Endometrial microvascular endothelial cells (primary cell): ENCODE results near the gene C2CD5. TPM values are rescaled to one million over a fixed set of nuclear protein-coding genes. Genes with fewer than 3 reads are reported as not detected.

Source experiments
- in situ Hi-C: cut with HindIII; loops from 2 replicates; pipeline ENCODE4 v1.10.0; 2017; ENCODE audit warnings: low sequenced_read_pairs, low pct_unique_long_range_greater_than_20kb; ENCODE audit errors: inconsistent ontology term
- total RNA-seq: library from RNA; depleted of rRNA; stranded (reverse); fragments of >200 nt; gene quantifications from one replicate; pipeline ENCODE4 v1.2.3, GENCODE V29; 2015; ENCODE audit errors: inconsistent ontology term

Gene C2CD5
- total RNA-seq, 1 donor from 2014 or later: 28.1 TPM

DNA sequence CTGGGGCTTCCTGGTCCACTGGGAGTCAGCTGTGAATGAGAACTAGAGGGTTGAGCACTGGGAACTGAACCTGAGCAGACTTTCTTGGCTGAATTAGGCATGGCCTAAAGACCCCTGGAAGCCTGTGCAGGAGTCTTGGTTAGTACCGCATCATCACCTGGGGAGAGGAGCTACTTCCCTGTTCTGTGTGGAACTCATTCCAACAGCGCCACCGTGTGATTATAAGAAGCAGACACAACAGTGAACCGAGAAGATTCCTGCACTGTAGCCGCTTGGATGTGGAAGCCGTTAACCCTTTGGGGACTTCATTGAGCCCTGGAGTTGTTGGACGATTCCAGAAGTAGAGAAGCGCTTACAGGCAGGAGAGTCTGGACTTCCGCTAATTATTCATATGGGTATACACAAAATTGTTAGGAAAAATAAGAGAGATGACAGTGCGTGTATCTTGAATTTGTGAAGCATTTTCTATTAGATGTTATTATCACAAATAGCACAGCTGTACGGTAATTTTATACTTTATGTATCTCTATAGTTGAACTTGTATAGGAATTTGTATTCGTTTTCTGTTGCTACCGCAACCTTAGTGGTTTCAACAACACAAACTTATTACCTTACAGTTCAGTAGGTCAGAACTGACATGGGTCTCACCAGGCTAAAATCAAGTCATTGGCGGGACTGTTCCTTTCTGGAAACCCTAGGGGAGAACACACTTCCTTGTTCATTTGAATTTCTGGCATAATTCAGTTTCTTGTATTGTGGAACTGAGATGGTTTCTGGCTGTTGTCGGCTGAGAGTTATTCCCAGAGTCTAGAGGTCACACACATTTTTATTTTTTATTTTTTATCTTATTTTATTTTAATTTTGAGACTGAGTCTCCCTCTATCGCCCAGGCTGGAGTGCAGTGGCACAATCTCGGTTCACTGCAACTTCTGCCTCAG lies 100.7 kb downstream of the C2CD5 start:
- in situ Hi-C loops: no loop called here

DNA sequence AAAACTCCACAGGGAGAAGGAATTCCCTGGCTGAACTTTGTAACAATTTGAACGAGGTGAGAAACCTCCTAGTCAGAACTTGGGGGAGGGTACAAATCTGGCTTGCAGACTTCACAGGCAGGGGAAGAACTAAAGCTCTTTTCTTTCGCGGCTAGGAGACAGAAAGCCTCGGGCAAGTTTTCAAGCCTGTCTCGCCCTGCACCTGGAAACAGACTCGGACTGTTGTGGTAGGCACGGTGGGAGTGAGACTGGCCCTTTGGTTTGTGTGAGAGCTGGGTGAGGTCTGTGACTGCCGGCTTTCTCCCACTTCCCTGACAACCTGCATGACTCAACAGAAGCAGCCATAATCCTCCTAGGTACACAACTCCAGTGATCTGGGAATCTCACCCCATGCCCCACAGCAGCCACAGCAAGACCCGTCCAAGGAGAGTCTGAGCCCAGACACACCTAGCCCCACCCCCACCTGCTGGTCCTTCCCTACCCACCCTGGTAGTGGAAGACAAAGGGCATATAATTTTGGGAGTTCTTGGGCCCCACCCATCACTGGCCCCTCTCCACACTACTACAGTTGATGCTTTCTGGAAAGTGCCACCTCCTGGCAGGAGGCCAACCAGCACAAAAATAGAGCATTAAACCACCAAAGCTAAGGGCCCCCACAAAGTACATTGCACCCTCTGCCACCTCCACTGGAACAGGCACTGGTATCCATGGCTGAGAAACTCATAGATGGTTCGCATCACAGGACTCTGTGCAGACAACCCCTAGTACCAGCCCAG lies 107.1 kb downstream of the C2CD5 start:
- in situ Hi-C loops: no loop called here

DNA sequence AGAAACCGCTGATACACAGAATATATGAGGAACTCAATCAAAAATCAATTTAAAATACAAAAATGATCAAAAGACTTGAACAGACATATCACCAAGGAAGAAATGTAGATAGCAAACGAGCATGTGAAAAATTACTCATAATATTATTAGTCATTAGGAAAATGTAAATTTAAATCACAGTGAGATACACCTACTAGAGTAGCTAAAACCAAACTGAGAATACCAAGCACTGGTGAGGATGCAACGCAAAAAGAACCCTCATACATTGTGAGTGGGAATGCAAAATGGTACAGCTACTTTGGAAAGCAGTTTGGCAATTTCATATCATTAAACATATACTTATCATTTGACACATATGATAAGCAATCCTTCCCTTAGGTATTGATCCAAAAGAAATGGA lies 108.8 kb downstream of the C2CD5 start:
- in situ Hi-C loops: no loop called here

DNA sequence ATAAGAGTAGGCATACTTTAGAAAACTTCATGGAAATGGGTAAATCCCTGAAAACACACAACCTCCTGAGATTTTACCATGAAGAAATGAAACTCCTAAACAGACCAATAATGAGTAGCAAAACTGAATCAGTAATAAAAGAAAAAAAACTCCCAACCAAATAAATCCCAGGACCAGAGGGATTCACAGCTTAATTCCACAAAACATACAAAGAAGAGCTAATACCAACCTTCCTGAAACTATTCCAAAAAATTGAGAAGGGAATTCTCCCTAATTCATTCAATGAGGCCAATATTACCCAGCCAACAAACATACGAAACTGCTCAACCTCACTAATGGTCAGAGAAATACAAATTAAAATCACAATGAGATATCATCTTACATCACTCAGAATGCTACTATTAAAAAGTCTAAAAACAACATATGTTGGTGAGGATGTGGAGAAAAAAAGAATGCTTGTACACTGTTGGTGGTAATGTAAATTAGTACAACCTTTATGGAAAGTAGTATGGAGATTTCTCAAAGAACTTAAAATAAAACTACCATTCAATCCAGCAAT lies 112.6 kb downstream of the C2CD5 start:
- in situ Hi-C loops: no loop called here

DNA sequence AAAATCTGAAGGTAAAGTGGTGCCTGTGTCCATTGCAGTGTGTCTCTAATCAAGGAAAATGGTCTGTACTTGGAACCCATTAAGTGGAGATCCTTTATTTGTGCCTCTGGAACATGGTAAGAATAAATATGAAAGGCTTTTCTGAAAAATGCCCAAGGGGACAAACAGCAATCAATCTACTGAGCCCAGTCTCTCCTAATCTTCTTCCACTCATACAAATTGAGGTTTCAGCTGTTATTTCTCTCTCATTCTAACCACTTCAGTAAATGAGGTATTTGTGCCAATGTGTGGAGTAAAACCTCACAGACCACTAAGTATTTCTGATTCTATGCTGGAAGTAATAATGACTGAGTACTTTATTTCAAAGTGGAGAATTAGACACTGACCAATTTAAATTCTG lies 127.5 kb downstream of the C2CD5 start:
- in situ Hi-C loops: no loop called here

DNA sequence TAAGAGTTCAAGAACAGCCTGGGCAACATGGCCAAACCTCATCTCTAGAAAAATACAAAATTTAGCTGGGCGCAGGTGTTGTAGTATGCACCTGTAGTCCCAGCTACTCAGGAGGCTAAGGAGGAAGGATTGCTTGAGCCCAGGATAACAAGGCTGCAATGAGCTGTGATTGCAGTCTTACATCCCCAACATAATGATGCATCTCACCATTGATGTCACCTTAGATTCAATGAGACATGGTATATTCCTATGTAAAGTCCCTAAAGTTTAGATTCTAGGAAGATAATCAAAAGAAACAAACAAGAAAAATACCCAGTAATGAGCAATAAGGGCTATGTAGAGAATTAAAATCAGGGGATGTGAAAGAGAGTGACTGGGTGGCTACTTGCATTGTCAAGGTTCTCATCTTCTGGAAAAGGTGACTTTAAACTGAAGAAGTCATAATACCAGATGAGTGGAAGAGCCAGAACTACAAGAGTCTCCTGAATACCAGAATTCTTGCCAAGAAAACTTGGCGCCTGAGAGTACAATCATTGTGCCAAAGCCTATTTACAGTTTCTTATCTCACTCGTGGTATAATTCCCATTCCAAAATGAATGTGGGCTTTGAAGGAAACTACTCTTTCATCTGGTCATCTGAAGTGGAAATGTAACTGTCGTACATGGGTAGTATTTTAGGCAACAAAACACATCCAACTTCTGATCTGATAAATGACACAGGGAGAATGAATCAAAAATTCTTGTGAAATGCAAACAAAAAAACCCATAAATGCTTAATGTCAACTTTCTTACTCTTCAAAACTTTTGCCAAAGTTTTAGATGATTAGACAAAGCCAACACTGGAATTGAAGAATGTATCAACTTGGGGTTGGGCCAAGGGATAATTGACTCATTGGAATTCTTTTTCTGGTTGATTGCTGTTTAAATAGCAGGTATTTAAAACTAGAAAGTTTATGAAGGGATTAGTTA lies 128.7 kb downstream of the C2CD5 start:
- in situ Hi-C loops: no loop called here

DNA sequence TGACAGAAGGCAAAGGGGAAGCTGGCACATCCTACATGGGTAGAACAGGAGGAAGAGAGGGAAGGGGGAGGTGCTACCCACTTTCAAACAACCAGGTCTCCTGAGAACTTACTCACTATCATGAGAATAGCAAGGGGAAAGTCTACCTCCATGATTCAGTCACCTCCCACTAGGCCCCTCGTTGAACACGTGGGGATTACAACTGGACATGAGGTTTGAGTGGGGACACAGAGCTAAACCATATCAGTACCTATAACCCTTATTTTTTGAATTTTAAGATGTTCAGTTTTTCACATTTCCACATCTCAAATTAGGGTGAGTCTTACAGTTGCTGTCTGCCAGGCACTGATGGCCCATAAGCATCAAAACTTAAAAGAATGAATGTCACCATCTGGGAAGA lies 129.6 kb downstream of the C2CD5 start:
- in situ Hi-C loops: no loop called here

DNA sequence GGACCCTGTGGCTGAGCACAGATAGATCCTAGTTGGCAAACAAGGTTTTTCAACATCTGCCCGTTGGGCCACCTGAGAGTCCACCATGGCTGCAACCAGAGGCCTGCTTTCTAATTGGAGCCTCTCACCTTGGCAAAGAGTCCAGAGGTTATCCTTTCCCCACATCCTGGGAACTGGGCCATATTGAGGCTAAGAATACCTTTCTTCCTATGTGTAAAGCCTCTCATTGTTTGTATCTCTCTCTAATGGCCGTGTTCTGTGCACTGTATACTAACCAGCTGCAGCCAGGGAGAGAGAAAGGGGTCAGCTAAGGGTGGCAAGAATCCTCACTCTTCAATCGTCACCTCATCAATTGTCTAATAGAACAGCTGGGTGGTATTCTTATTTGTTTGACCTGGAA lies 130.8 kb downstream of the C2CD5 start:
- in situ Hi-C loops: no loop called here

DNA sequence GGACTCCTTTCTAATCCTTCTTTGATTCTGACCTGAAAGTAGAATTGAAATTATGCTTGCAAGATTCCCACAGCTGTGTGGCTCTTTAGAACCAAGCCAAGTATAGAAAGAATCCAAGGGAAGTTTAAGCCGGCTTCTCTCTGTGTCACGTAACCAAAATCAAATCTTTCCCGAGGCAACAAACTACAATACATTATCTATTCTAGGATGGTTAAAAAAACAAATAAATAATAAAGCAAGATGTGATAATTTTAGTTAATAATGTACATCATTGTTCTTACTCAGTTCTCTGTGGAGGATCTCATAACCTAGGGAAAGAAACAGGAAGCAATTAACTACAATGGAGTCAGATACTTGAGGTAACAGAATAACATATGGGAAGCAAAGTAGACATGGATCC lies 131.8 kb downstream of the C2CD5 start:
- in situ Hi-C loops: no loop called here

DNA sequence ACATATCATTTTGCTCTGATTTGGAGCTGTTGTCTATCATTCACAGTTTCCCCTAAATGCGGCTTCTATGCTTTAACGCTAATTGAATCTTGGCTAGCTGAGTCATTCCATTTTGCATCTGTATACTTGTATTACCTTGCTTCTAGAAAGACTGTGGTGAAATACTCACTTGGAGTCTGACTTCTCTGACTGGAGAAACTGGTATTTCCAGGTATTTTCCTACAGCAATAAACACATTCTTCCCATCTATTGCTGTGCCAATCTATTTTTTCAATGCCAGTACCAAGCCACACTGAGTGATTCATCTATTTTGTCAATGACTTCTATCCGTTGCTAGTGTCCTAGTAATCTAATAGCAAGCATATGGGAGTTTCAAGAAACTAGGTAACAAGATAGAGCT lies 133.9 kb downstream of the C2CD5 start:
- in situ Hi-C loops: no loop called here

DNA sequence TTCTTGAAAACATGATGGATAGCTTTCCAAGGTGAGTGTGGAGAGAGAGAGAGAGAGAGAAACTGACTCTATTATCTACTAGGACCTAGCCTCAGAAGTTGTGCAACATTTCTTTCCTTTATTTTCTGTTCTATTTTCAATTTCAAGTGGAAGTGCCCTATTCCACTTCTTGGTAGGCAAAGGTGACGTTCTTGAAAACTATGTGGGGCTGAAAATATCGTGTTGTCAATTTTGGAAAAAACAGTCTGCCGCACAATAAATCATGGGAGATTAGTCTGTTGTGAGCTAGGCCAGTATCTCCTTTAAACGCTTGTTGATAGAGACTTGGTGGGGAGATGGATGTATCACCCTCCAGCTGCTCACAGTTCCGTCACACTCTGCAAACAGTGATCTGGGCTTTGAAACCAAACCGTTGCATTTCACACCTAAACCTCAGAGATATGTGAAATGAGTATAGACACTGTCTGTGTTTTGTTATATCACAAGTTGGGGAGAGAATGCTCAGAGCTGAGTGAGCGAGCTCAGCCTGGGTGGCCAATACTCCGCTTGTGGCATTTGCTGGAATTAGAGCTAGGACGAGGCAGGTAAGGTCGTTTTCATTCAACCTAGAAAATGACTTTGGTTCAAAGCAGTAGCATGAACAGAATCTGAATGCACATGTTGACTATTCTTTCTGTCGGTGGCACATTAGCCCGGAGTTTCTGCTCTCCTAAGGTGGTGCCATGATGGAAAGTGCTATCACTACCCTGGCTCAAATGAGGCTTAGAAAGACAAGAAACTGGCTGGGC lies 134.8 kb downstream of the C2CD5 start:
- in situ Hi-C loops: no loop called here

DNA sequence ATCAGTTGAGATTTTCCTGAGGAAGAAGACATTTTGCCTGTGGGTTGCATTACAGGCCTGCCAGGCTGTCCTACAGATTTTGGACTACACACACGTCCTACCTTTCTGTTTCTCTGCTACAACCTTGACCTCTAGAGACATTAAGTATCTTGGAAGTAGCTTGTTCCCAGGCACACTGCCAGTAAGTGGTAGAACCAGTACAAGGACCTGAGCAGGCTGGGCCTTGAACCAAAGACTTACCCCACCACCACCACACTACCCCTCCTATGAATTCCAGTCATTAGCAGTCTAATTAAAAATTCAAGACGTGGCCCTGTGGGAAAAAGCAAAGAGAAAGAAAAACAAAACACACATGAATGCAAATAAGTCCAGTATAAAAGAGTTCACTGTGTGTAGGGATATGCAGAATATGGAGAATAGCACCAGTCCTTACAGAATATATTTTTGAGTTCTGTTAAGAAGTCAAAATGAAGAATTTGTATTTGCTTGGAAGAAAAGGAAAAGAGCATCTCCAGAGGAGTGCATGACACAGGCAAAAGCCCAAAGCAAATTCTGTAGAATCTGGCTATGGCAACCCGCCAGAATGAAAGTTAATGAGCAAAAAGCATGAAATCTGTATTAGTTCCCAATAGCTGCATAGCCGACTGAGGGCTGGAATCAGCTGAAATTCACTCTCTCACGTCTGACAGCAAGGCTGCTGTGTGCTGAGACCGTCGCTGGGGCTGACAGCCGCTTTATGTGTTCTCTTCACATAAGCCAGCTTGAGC lies 135.5 kb downstream of the C2CD5 start:
- in situ Hi-C loops: no loop called here

DNA sequence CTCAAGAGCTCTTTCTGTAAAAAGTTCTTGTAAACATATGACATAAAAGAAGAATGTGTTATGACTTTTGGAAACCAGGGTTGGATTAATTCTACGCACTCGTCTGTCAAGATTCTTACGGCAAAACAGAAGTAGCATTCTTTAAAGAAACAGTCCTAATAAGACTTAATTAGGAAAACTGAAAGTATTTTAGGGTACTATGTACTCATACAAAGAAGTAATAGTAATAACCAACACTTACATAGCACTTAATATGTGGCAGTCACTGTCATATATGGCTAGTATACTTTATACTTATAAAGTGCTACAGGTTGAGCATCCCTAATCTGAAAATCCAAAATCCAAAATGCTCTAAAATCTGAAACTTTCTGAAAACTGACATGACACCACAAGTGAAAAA lies 136.9 kb downstream of the C2CD5 start:
- in situ Hi-C loops: no loop called here

DNA sequence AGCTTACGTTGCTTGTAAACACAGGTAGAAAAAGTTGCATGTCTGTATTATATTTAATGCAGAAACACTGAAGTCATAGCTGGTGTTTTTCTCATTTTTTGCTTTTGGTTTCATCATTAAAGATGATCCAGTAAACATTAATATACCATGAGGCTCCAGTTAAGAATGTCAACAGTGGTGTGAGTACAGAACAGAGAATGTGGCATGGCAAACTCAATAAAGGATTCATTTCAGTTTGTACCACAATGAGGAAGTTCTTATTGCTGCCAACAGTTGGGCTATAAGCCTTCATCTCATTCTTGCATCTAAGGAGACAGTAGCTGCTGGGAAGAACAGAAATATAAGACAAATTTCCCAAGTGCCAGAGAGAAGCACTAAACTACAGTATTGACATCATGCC lies 137.7 kb downstream of the C2CD5 start:
- in situ Hi-C loops: no loop called here

DNA sequence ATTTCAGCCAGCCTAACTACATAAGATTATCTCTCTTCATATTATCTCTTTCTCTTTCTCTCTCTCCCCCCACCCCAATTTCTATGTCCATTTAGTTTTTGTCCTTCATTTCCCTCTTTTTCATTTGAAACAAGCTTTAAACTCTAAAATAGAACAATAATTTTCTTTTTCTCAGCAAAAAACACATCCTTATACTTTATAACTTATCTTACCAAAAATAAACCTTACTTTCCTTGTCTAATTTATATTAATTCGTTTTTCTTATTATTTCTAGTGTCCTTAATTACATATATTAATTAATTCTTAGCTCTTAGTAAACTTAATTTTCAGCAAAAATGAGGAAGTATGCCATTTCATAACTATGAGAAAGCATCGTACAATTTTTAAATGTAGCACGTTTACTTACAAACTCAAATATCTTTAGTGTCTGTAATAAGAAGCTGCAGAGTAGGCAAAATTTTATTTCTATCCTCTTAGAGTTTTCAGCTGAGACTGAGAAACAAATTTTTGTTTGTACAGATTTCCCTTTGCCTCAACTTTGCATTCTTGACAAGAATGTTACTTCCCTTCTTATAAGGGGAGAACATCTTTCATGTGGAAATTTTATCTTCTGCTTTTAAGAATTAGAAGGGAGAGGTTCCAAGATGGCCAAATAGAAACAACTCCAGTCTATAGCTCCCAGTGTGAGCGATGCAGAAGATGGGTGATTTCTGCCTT lies 144.7 kb downstream of the C2CD5 start:
- in situ Hi-C loops: no loop called here
